ENCODE data around the gene KMT5B.

Gene KMT5B

DNA sequence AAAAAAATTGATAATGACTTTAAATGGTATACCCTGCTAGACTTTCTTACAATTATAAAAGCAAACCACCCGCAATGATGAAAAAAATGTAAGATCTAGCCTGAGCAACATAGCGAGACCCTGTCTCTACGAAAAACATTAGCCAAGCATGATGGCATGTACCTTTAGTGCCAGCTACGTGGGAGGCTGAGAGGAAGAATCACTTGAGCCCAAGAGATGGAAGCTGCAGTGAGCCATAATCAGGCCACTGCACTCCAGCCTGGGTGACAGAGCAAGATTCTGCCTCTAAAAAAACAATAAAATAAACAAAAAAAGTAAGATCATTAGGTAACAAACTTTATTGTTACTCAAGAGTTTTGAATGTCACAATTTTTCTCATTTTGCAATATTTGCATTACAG, 39.2 kb downstream of the KMT5B start:
- DNase-seq (ENCODE audit: extremely low read depth, insufficient read length): no peak
- Histone ChIP-seq H3K27me3 (replicated peaks; ENCODE audit: control insufficient read depth, insufficient read depth, low read length) (no peaks in the 10 kb centered on the region), H3K4me3 (replicated peaks; ENCODE audit: low read depth, low read length) (no peak overlapping the region), H3K36me3 (ENCODE audit: control insufficient read depth, insufficient read depth, low read length) (peaks cover 5% of the 10 kb centered on the region)
- no peak for TF ChIP-seq CTCF (IDR thresholded peaks at IDR 0.05; ENCODE audit: insufficient read depth, low read length, poor library complexity, severe bottlenecking)

DNA sequence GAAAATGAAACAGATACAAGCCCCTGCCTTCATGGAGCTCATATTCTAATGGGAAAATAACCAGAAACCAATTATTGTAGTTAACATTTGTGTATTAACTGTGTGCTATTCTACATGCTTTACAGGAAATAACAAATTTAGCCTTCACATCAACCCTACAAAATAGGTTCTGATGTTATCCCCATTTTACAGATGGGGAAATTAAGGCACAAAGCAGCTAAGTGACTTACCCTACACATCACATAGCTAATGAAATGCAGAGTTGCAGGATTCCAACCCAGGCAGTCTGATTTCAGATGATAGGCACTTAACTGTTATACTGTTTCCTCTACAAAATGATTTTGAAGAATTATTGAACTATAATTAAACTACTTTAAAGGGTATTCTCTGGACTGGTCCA, 43.7 kb downstream of the KMT5B start:
- Histone ChIP-seq H3K4me3 (replicated peaks; ENCODE audit: low read depth, low read length) (no peak overlapping the region), H3K27me3 (replicated peaks; ENCODE audit: control insufficient read depth, insufficient read depth, low read length) (no peaks in the 10 kb centered on the region), H3K36me3 (ENCODE audit: control insufficient read depth, insufficient read depth, low read length) (peaks cover 16% of the 10 kb centered on the region)
- no peak for DNase-seq (ENCODE audit: extremely low read depth, insufficient read length)
- TF ChIP-seq CTCF (IDR thresholded peaks at IDR 0.05; ENCODE audit: insufficient read depth, low read length, poor library complexity, severe bottlenecking): no peak

- Histone ChIP-seq H3K36me3 (ENCODE audit: control insufficient read depth, insufficient read depth, low read length) (peaks cover 14% of the 10 kb centered on the region), H3K4me3 (replicated peaks; ENCODE audit: low read depth, low read length) (no peak overlapping the region), H3K27me3 (replicated peaks; ENCODE audit: control insufficient read depth, insufficient read depth, low read length) (no peaks in the 10 kb centered on the region)
- no peak for TF ChIP-seq CTCF (IDR thresholded peaks at IDR 0.05; ENCODE audit: insufficient read depth, low read length, poor library complexity, severe bottlenecking)
- DNase-seq (ENCODE audit: extremely low read depth, insufficient read length): no peak
Observed at GRCh38 chr11:68168694-68169093, 44.4 kb downstream of the KMT5B start.

- no peak for DNase-seq (ENCODE audit: extremely low read depth, insufficient read length)
- no peak overlapping the region for H3K4me3 ChIP-seq (replicated peaks; ENCODE audit: low read depth, low read length)
- H3K36me3 ChIP-seq (ENCODE audit: control insufficient read depth, insufficient read depth, low read length): peaks cover 14% of the 10 kb centered on the region
- no peaks in the 10 kb centered on the region for H3K27me3 ChIP-seq (replicated peaks; ENCODE audit: control insufficient read depth, insufficient read depth, low read length)
- no peak for TF ChIP-seq CTCF (IDR thresholded peaks at IDR 0.05; ENCODE audit: insufficient read depth, low read length, poor library complexity, severe bottlenecking)
Observed at GRCh38 chr11:68167474-68167873, 45.6 kb downstream of the KMT5B start.

DNA sequence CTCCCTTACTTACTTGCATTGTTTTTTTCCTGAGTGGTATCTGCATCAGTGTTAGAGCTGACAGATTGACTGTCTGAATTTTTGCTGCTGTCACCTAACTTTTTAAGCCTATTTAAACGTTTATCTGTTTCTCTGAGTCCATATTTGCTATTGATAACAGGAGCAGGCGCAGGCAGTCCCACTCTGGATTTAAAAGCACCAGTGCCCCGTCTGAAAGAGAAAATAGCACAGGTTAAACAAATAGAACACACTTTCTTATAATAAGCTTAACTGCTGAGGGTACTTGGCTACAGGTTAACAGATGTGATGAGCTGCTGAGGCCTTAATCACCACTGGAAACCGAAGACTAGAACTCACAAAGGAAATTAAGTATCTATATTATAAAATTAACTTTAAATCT, 46.1 kb downstream of the KMT5B start:
- Histone ChIP-seq H3K4me3 (replicated peaks; ENCODE audit: low read depth, low read length) (no peak overlapping the region), H3K36me3 (ENCODE audit: control insufficient read depth, insufficient read depth, low read length) (peaks cover 14% of the 10 kb centered on the region), H3K27me3 (replicated peaks; ENCODE audit: control insufficient read depth, insufficient read depth, low read length) (no peaks in the 10 kb centered on the region)
- DNase-seq (ENCODE audit: extremely low read depth, insufficient read length): no peak
- no peak for TF ChIP-seq CTCF (IDR thresholded peaks at IDR 0.05; ENCODE audit: insufficient read depth, low read length, poor library complexity, severe bottlenecking)

GRCh38 chr11:68165601-68166000, 47.5 kb downstream of the KMT5B start:
- H3K27me3 ChIP-seq (replicated peaks; ENCODE audit: control insufficient read depth, insufficient read depth, low read length): no peaks in the 10 kb centered on the region
- DNase-seq (ENCODE audit: extremely low read depth, insufficient read length): no peak
- TF ChIP-seq CTCF (IDR thresholded peaks at IDR 0.05; ENCODE audit: insufficient read depth, low read length, poor library complexity, severe bottlenecking): no peak
- H3K36me3 ChIP-seq (ENCODE audit: control insufficient read depth, insufficient read depth, low read length): peaks cover 14% of the 10 kb centered on the region
- no peak overlapping the region for H3K4me3 ChIP-seq (replicated peaks; ENCODE audit: low read depth, low read length)

Measured in GM06990 (cell line).